HEK293 (cell line): ENCODE results near the gene PFN1.

Experiments
- HOXA7 ChIP-seq: sonication (generic); formaldehyde crosslinking; IDR thresholded peaks from 2 replicates; pipeline ENCODE4 v1.8.1; 2022; ENCODE audit warnings: missing genetic modification reagents, borderline replicate concordance
- KLF16 ChIP-seq: fragments of 450-650 bp; formaldehyde crosslinking; IDR thresholded peaks from 2 replicates; pipeline ENCODE4 v1.5.1; 2017; ENCODE audit warnings: missing biosample characterization, missing genetic modification characterization
- OSR2 ChIP-seq: fragments of 450-650 bp; formaldehyde crosslinking; IDR thresholded peaks from 2 replicates; pipeline ENCODE4 v1.5.1; 2016; ENCODE audit warnings: missing biosample characterization, missing genetic modification characterization
- SCRT1 ChIP-seq: fragments of 450-650 bp; formaldehyde crosslinking; IDR thresholded peaks from 2 replicates; pipeline ENCODE4 v1.5.1; 2016; ENCODE audit warnings: missing biosample characterization, missing genetic modification characterization, borderline replicate concordance
- SP7 ChIP-seq: fragments of 450-650 bp; formaldehyde crosslinking; IDR thresholded peaks from 2 replicates; pipeline ENCODE4 v1.5.1; 2016; ENCODE audit warnings: missing biosample characterization, missing genetic modification characterization
- WT1 ChIP-seq: fragments of 450-650 bp; formaldehyde crosslinking; IDR thresholded peaks from 2 replicates; pipeline ENCODE4 v1.5.1; 2016; ENCODE audit warnings: missing biosample characterization, missing genetic modification characterization
- YY2 ChIP-seq: fragments of 450-650 bp; formaldehyde crosslinking; IDR thresholded peaks from 2 replicates; pipeline ENCODE4 v1.5.1; 2016; ENCODE audit warnings: missing biosample characterization, missing genetic modification characterization
- ZIC2 ChIP-seq: fragments of 450-650 bp; formaldehyde crosslinking; IDR thresholded peaks from 2 replicates; pipeline ENCODE4 v1.5.1; 2016; ENCODE audit warnings: missing biosample characterization, missing genetic modification characterization
- ZNF112 ChIP-seq: fragments of 450-650 bp; formaldehyde crosslinking; IDR thresholded peaks from 2 replicates; pipeline ENCODE4 v1.5.0; 2017; ENCODE audit warnings: missing biosample characterization, missing genetic modification characterization
- ZNF121 ChIP-seq: fragments of 450-650 bp; formaldehyde crosslinking; IDR thresholded peaks from 2 replicates; pipeline ENCODE4 v1.5.1; 2016; ENCODE audit warnings: missing biosample characterization, missing genetic modification characterization
- ZNF132 ChIP-seq: fragments of 450-650 bp; formaldehyde crosslinking; IDR thresholded peaks from 2 replicates; pipeline ENCODE4 v1.5.1; 2017; ENCODE audit warnings: missing biosample characterization, missing genetic modification characterization, borderline replicate concordance
- ZNF2 ChIP-seq: fragments of 450-650 bp; formaldehyde crosslinking; IDR thresholded peaks from 2 replicates; pipeline ENCODE4 v1.5.1; 2016; ENCODE audit warnings: missing biosample characterization, missing genetic modification characterization
- ZNF23 ChIP-seq: fragments of 450-650 bp; formaldehyde crosslinking; IDR thresholded peaks from 2 replicates; pipeline ENCODE4 v1.5.1; 2016; ENCODE audit warnings: missing biosample characterization, missing genetic modification characterization, borderline replicate concordance
- ZNF239 ChIP-seq: fragments of 450-650 bp; formaldehyde crosslinking; IDR thresholded peaks from 2 replicates; pipeline ENCODE4 v1.5.1; 2016; ENCODE audit warnings: missing biosample characterization, missing genetic modification characterization
- ZNF324 ChIP-seq: fragments of 450-650 bp; formaldehyde crosslinking; IDR thresholded peaks from 2 replicates; pipeline ENCODE4 v1.5.1; 2016; ENCODE audit warnings: missing biosample characterization, missing genetic modification characterization
- ZNF37A ChIP-seq: fragments of 450-650 bp; IDR thresholded peaks from 2 replicates; pipeline ENCODE4 v1.5.1; 2018; ENCODE audit warnings: missing biosample characterization, missing genetic modification characterization
- ZNF423 ChIP-seq: fragments of 450-650 bp; formaldehyde crosslinking; IDR thresholded peaks from 2 replicates; pipeline ENCODE4 v1.5.1; 2016; ENCODE audit warnings: missing biosample characterization, missing genetic modification characterization
- ZNF433 ChIP-seq: fragments of 450-650 bp; formaldehyde crosslinking; IDR thresholded peaks from 2 replicates; pipeline ENCODE4 v1.5.1; 2016; ENCODE audit warnings: missing biosample characterization, missing genetic modification characterization, low read depth
- ZNF529 ChIP-seq: fragments of 450-650 bp; formaldehyde crosslinking; IDR thresholded peaks from 2 replicates; pipeline ENCODE4 v1.5.1; 2017; ENCODE audit warnings: missing genetic modification characterization, missing biosample characterization; ENCODE audit not compliant: insufficient replicate concordance
- ZNF560 ChIP-seq: fragments of 450-650 bp; formaldehyde crosslinking; IDR thresholded peaks from 2 replicates; pipeline ENCODE4 v1.5.1; 2017; ENCODE audit warnings: missing biosample characterization, missing genetic modification characterization, borderline replicate concordance
- ZNF561 ChIP-seq: fragments of 450-650 bp; IDR thresholded peaks from 2 replicates; pipeline ENCODE4 v1.5.1; 2018; ENCODE audit warnings: missing biosample characterization, missing genetic modification characterization, borderline replicate concordance
- ZNF571 ChIP-seq: fragments of 450-650 bp; formaldehyde crosslinking; IDR thresholded peaks from 2 replicates; pipeline ENCODE4 v1.5.0; 2017; ENCODE audit warnings: missing biosample characterization, missing genetic modification characterization
- ZNF792 ChIP-seq: fragments of 450-650 bp; formaldehyde crosslinking; IDR thresholded peaks from 2 replicates; pipeline ENCODE4 v1.5.1; 2016; ENCODE audit warnings: missing biosample characterization, missing genetic modification characterization
- ZNF830 ChIP-seq: fragments of 450-650 bp; IDR thresholded peaks from 2 replicates; pipeline ENCODE4 v1.5.0; 2018; ENCODE audit warnings: missing biosample characterization, missing genetic modification characterization, low read depth, mild to moderate bottlenecking, moderate library complexity
- ZNF837 ChIP-seq: fragments of 450-650 bp; formaldehyde crosslinking; IDR thresholded peaks from 2 replicates; pipeline ENCODE4 v1.5.1; 2016; ENCODE audit warnings: missing biosample characterization, missing genetic modification characterization
- ZSCAN30 ChIP-seq: fragments of 450-650 bp; IDR thresholded peaks from 2 replicates; pipeline ENCODE4 v1.5.1; 2018; ENCODE audit warnings: missing biosample characterization, mild to moderate bottlenecking, missing genetic modification characterization, moderate library complexity
- TF ChIP-seq, protein P1 (sequence below): fragments of 450-650 bp; formaldehyde crosslinking; IDR thresholded peaks from 2 replicates; pipeline ENCODE4 v1.5.1; 2016; ENCODE audit warnings: missing biosample characterization, missing genetic modification characterization
- TF ChIP-seq, protein P2 (sequence below): fragments of 450-650 bp; formaldehyde crosslinking; IDR thresholded peaks from 2 replicates; pipeline ENCODE4 v1.5.1; 2016; ENCODE audit warnings: missing biosample characterization, missing genetic modification characterization
- TF ChIP-seq, protein P3 (sequence below): fragments of 450-650 bp; formaldehyde crosslinking; IDR thresholded peaks from 2 replicates; pipeline ENCODE4 v1.5.1; 2017; ENCODE audit warnings: missing biosample characterization, mild to moderate bottlenecking, missing genetic modification characterization, moderate library complexity
- TF ChIP-seq, protein P4 (sequence below): fragments of 450-650 bp; formaldehyde crosslinking; IDR thresholded peaks from 2 replicates; pipeline ENCODE4 v1.5.1; 2016; ENCODE audit warnings: missing biosample characterization, missing genetic modification characterization
- TF ChIP-seq, protein P5 (sequence below): fragments of 450-650 bp; formaldehyde crosslinking; IDR thresholded peaks from 2 replicates; pipeline ENCODE4 v1.5.1; 2016; ENCODE audit warnings: missing biosample characterization, missing genetic modification characterization
- TF ChIP-seq, protein P6 (sequence below): fragments of 450-650 bp; formaldehyde crosslinking; IDR thresholded peaks from 2 replicates; pipeline ENCODE4 v1.5.1; 2016; ENCODE audit warnings: missing biosample characterization, missing genetic modification characterization, low read depth

The PFN1 gene

DNA sequence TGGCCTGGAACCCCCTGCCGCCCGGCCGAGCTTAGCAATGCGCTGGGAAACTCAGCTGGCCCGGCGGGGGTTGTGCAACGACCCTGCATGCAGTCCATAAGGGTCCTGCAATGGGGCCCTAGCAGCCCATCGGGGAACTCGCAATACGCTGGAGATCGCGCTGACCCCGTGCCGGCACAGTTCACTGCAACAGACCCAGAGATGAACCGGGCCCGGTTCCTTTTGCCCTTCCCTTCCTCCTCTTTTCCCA lies 8.9 kb downstream of the PFN1 start (continued):
- no peak for TF ChIP-seq ZNF560 (tag by site-specific recombination)
- 0 out of 2 replicates have a peak, but pooled peaks have one; percentile 82 for TF ChIP-seq YY2
- TF ChIP-seq, protein P1, sequence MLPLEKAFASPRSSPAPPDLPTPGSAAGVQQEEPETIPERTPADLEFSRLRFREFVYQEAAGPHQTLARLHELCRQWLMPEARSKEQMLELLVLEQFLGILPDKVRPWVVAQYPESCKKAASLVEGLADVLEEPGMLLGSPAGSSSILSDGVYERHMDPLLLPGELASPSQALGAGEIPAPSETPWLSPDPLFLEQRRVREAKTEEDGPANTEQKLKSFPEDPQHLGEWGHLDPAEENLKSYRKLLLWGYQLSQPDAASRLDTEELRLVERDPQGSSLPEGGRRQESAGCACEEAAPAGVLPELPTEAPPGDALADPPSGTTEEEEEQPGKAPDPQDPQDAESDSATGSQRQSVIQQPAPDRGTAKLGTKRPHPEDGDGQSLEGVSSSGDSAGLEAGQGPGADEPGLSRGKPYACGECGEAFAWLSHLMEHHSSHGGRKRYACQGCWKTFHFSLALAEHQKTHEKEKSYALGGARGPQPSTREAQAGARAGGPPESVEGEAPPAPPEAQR (tag by site-specific recombination): no peak
- no peak for TF ChIP-seq ZNF830 (tag by site-specific recombination)
- TF ChIP-seq, protein P2, sequence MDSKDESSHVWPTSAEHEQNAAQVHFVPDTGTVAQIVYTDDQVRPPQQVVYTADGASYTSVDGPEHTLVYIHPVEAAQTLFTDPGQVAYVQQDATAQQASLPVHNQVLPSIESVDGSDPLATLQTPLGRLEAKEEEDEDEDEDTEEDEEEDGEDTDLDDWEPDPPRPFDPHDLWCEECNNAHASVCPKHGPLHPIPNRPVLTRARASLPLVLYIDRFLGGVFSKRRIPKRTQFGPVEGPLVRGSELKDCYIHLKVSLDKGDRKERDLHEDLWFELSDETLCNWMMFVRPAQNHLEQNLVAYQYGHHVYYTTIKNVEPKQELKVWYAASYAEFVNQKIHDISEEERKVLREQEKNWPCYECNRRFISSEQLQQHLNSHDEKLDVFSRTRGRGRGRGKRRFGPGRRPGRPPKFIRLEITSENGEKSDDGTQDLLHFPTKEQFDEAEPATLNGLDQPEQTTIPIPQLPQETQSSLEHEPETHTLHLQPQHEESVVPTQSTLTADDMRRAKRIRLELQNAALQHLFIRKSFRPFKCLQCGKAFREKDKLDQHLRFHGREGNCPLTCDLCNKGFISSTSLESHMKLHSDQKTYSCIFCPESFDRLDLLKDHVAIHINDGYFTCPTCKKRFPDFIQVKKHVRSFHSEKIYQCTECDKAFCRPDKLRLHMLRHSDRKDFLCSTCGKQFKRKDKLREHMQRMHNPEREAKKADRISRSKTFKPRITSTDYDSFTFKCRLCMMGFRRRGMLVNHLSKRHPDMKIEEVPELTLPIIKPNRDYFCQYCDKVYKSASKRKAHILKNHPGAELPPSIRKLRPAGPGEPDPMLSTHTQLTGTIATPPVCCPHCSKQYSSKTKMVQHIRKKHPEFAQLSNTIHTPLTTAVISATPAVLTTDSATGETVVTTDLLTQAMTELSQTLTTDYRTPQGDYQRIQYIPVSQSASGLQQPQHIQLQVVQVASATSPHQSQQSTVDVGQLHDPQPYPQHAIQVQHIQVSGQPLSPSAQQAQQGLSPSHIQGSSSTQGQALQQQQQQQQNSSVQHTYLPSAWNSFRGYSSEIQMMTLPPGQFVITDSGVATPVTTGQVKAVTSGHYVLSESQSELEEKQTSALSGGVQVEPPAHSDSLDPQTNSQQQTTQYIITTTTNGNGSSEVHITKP (tag by site-specific recombination): no peak
- TF ChIP-seq, protein P3, sequence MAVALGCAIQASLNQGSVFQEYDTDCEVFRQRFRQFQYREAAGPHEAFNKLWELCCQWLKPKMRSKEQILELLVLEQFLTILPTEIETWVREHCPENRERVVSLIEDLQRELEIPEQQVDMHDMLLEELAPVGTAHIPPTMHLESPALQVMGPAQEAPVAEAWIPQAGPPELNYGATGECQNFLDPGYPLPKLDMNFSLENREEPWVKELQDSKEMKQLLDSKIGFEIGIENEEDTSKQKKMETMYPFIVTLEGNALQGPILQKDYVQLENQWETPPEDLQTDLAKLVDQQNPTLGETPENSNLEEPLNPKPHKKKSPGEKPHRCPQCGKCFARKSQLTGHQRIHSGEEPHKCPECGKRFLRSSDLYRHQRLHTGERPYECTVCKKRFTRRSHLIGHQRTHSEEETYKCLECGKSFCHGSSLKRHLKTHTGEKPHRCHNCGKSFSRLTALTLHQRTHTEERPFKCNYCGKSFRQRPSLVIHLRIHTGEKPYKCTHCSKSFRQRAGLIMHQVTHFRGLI: no peak
- TF ChIP-seq ZNF239: no peak
- no peak for TF ChIP-seq ZNF837 (tag by site-specific recombination)
- TF ChIP-seq ZNF37A (tag by site-specific recombination): no peak
- TF ChIP-seq, protein P4, sequence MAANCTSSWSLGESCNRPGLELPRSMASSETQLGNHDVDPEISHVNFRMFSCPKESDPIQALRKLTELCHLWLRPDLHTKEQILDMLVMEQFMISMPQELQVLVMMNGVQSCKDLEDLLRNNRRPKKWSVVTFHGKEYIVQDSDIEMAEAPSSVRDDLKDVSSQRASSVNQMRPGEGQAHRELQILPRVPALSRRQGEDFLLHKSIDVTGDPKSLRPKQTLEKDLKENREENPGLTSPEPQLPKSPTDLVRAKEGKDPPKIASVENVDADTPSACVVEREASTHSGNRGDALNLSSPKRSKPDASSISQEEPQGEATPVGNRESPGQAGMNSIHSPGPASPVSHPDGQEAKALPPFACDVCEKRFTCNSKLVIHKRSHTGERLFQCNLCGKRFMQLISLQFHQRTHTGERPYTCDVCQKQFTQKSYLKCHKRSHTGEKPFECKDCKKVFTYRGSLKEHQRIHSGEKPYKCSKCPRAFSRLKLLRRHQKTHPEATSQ (tag by site-specific recombination): peak; percentile 70; the same call in 1 of the 2 replicates
- TF ChIP-seq OSR2 (tag by site-specific recombination): no peak
- TF ChIP-seq, protein P5, sequence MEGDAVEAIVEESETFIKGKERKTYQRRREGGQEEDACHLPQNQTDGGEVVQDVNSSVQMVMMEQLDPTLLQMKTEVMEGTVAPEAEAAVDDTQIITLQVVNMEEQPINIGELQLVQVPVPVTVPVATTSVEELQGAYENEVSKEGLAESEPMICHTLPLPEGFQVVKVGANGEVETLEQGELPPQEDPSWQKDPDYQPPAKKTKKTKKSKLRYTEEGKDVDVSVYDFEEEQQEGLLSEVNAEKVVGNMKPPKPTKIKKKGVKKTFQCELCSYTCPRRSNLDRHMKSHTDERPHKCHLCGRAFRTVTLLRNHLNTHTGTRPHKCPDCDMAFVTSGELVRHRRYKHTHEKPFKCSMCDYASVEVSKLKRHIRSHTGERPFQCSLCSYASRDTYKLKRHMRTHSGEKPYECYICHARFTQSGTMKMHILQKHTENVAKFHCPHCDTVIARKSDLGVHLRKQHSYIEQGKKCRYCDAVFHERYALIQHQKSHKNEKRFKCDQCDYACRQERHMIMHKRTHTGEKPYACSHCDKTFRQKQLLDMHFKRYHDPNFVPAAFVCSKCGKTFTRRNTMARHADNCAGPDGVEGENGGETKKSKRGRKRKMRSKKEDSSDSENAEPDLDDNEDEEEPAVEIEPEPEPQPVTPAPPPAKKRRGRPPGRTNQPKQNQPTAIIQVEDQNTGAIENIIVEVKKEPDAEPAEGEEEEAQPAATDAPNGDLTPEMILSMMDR (tag by site-specific recombination): no peak
- peak; percentile 86 for TF ChIP-seq ZIC2
- TF ChIP-seq KLF16 (tag by site-specific recombination): no peak; the same call in 1 of the 2 replicates
- TF ChIP-seq, protein P6, sequence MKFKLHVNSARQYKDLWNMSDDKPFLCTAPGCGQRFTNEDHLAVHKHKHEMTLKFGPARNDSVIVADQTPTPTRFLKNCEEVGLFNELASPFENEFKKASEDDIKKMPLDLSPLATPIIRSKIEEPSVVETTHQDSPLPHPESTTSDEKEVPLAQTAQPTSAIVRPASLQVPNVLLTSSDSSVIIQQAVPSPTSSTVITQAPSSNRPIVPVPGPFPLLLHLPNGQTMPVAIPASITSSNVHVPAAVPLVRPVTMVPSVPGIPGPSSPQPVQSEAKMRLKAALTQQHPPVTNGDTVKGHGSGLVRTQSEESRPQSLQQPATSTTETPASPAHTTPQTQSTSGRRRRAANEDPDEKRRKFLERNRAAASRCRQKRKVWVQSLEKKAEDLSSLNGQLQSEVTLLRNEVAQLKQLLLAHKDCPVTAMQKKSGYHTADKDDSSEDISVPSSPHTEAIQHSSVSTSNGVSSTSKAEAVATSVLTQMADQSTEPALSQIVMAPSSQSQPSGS (tag by site-specific recombination): no peak
- no peak for TF ChIP-seq ZNF561
- TF ChIP-seq SP7 (tag by site-specific recombination): no peak
- no peak for TF ChIP-seq ZNF112
- no peak for TF ChIP-seq ZNF571 (tag by site-specific recombination)
- no peak for TF ChIP-seq ZNF423
- no peak for TF ChIP-seq ZNF529 (tag by site-specific recombination)
- no peak for TF ChIP-seq ZNF792 (tag by site-specific recombination)
- no peak; the same call in 1 of the 2 replicates for TF ChIP-seq ZSCAN30
- peak; percentile 31; the same call in 1 of the 2 replicates for TF ChIP-seq WT1 (tag by site-specific recombination)
- TF ChIP-seq ZNF2 (tag by site-specific recombination): no peak
- TF ChIP-seq ZNF23: no peak
- no peak for TF ChIP-seq HOXA7 (CRISPR knock-in tag)
- TF ChIP-seq ZNF132 (tag by site-specific recombination): no peak
- TF ChIP-seq ZNF121 (tag by site-specific recombination): no peak
- TF ChIP-seq SCRT1: no peak
- peak; percentile 69; the same call in 1 of the 2 replicates for TF ChIP-seq ZNF324 (tag by site-specific recombination)
- no peak for TF ChIP-seq ZNF433
